IMR-90 (cell line): ENCODE measurements around the gene GFPT1. TPM values are rescaled to one million over a fixed set of nuclear protein-coding genes. Genes with fewer than 3 reads are reported as not detected.

ENCODE experiments used
- ATAC-seq: fragments of 200-7000 bp; cut with Tn5 transposase; 2 replicates; pipeline ENCODE4 v1.9.1; 2020; ENCODE audit warnings: low read depth, mild to moderate bottlenecking, moderate library complexity
- BruUV-seq: library from RNA; stranded (reverse); fragments of 400-500 nt; replicated peaks from 2 replicates; lab custom pipeline; 2021; lab: Mats Ljungman, UMichigan
- CTCF ChIA-PET: fragments of 300-600 bp; formaldehyde crosslinking; extraction: SDS; loops from one replicate; lab custom pipeline; 2021; ENCODE audit warnings: antibody characterized with exemption; lab: Yijun Ruan, JAX
- POLR2A ChIA-PET: fragments of 300-600 bp; sonication (Branson Sonifier 250); formaldehyde crosslinking; loops from one replicate; lab custom pipeline; 2022; ENCODE audit warnings: antibody characterized with exemption; ENCODE audit not compliant: unreplicated experiment; lab: Charles Lee
- DNase-seq: peaks from one replicate; pipeline ENCODE4 v3.0.0; 2013
- H2AFZ ChIP-seq: replicated peaks from 2 replicates; pipeline ENCODE3; 2013; ENCODE audit warnings: low read length, mild to moderate bottlenecking; ENCODE audit not compliant: poor library complexity
- H2AK5ac ChIP-seq: 2 replicates; pipeline ENCODE4 v1.6.1; 2013; ENCODE audit warnings: low read depth, low read length, inconsistent platforms
- H2AK9ac ChIP-seq: replicated peaks from 2 replicates; pipeline ENCODE3; 2013; ENCODE audit warnings: mild to moderate bottlenecking, low read depth, low read length, moderate library complexity; ENCODE audit not compliant: poor library complexity
- H2BK120ac ChIP-seq: 2 replicates; pipeline ENCODE4 v1.6.1; 2013; ENCODE audit warnings: low read depth, low read length, inconsistent platforms
- H2BK15ac ChIP-seq: 3 replicates; pipeline ENCODE4 v1.6.1; 2013; ENCODE audit warnings: low read depth, low read length, inconsistent platforms
- H2BK20ac ChIP-seq: 2 replicates; pipeline ENCODE4 v1.6.1; 2013; ENCODE audit warnings: low read depth, mild to moderate bottlenecking, inconsistent platforms, low read length, moderate library complexity
- H2BK5ac ChIP-seq: 2 replicates; pipeline ENCODE4 v1.6.1; 2013; ENCODE audit warnings: mild to moderate bottlenecking, low read depth, low read length, inconsistent platforms; ENCODE audit not compliant: poor library complexity, severe bottlenecking
- H3K14ac ChIP-seq: replicated peaks from 2 replicates; pipeline ENCODE4 v1.6.1; 2013; ENCODE audit warnings: low read depth, low read length, inconsistent platforms
- H3K18ac ChIP-seq: 2 replicates; pipeline ENCODE4 v1.6.1; 2013; ENCODE audit warnings: low read depth, low read length, control low read depth
- H3K23ac ChIP-seq: 2 replicates; pipeline ENCODE4 v1.6.1; 2013; ENCODE audit warnings: low read depth, low read length, inconsistent platforms
- H3K27ac ChIP-seq: 2 replicates; pipeline ENCODE4 v1.5.1; 2013; ENCODE audit warnings: mild to moderate bottlenecking, control low read depth, low read length; ENCODE audit not compliant: insufficient read depth
- H3K27me3 ChIP-seq: 2 replicates; pipeline ENCODE4 v1.6.1; 2013; ENCODE audit warnings: low read length; ENCODE audit not compliant: control insufficient read depth, insufficient read depth
- H3K36me3 ChIP-seq: 2 replicates; pipeline ENCODE4 v1.6.1; 2013; ENCODE audit warnings: low read length, mixed read lengths; ENCODE audit not compliant: control insufficient read depth, insufficient read depth
- H3K4ac ChIP-seq: 2 replicates; pipeline ENCODE4 v1.6.1; 2013; ENCODE audit warnings: low read depth, low read length, inconsistent platforms
- H3K4me1 ChIP-seq: 2 replicates; pipeline ENCODE4 v1.6.1; 2013; ENCODE audit warnings: low read length, mixed read lengths; ENCODE audit not compliant: control insufficient read depth, insufficient read depth
- H3K4me2 ChIP-seq: 2 replicates; pipeline ENCODE4 v1.6.1; 2013; ENCODE audit warnings: low read depth, mild to moderate bottlenecking, control low read depth, low read length, moderate library complexity
- H3K4me3 ChIP-seq: 2 replicates; pipeline ENCODE4 v1.5.1; 2013; ENCODE audit warnings: low read depth, mild to moderate bottlenecking, control low read depth, low read length, moderate library complexity; ENCODE audit not compliant: insufficient read depth
- H3K56ac ChIP-seq: 2 replicates; pipeline ENCODE4 v1.6.1; 2013; ENCODE audit warnings: low read length, inconsistent platforms; ENCODE audit not compliant: insufficient read depth; ENCODE audit errors: extremely low read depth
- H3K79me1 ChIP-seq, 2 experiments: 2 replicates each; pipeline ENCODE4 v1.6.1; 2013; ENCODE audit warnings: low read length in 2 of 2, inconsistent platforms in 1 of 2, low read depth in 1 of 2
- H3K9ac ChIP-seq: 2 replicates; pipeline ENCODE4 v1.6.1; 2013; ENCODE audit warnings: low read depth, low read length, control low read depth
- H3K9me1 ChIP-seq: 2 replicates; pipeline ENCODE4 v1.6.1; 2013; ENCODE audit warnings: low read length, inconsistent platforms; ENCODE audit not compliant: insufficient read depth
- H3K9me3 ChIP-seq: 2 replicates; pipeline ENCODE4 v1.6.1; 2013; ENCODE audit warnings: low read length; ENCODE audit not compliant: control insufficient read depth, insufficient read depth
- H4K20me1 ChIP-seq: 2 replicates; pipeline ENCODE4 v1.6.1; 2013; ENCODE audit warnings: low read length, inconsistent platforms; ENCODE audit not compliant: insufficient read depth
- H4K5ac ChIP-seq: 2 replicates; pipeline ENCODE4 v1.6.1; 2013; ENCODE audit warnings: mild to moderate bottlenecking, low read depth, low read length, control low read depth
- H4K8ac ChIP-seq, 2 experiments: 2 replicates each; pipeline ENCODE4 v1.6.1; 2013; ENCODE audit warnings: low read depth in 2 of 2, low read length in 2 of 2, control low read depth in 1 of 2, inconsistent platforms in 1 of 2
- H4K91ac ChIP-seq: 2 replicates; pipeline ENCODE4 v1.6.1; 2013; ENCODE audit warnings: low read depth, low read length, inconsistent platforms; ENCODE audit not compliant: insufficient read depth
- ELK1 ChIP-seq: fragments of 150-350 bp; IDR thresholded peaks from 2 replicates; pipeline ENCODE4 v1.6.1; 2016; ENCODE audit warnings: low read depth, mild to moderate bottlenecking, low read length, moderate library complexity, borderline replicate concordance
- MAFK ChIP-seq: IDR thresholded peaks from 2 replicates; pipeline ENCODE4 v1.6.1; 2012; ENCODE audit warnings: low read depth, low read length, improper control_type of control experiment
- NFE2L2 ChIP-seq: fragments of 150-350 bp; IDR thresholded peaks from 2 replicates; pipeline ENCODE4 v1.6.1; 2016; ENCODE audit warnings: low read depth, mild to moderate bottlenecking, low read length
- WGBS, 2 experiments: methylation state at CpG; one replicate each; pipeline versions ENCODE4 v1.1.5 to v1.1.7; 2013; ENCODE audit warnings: missing lambda C conversion rate in 2 of 2; ENCODE audit not compliant: insufficient read length in 1 of 2; ENCODE audit errors: extremely low coverage in 2 of 2; 5-methylcytosine and 5-hydroxymethylcytosine counted together
- dilution Hi-C: fragments of 300-500 bp; cut with HindIII; formaldehyde crosslinking; loops from one replicate; pipeline ENCODE4 v1.14.3; 2018; ENCODE audit warnings: low sequenced_read_pairs; ENCODE audit not compliant: unreplicated experiment
- in situ Hi-C: fragments of 300-500 bp; cut with MboI; formaldehyde crosslinking; loops from 3 replicates; pipeline ENCODE4 v1.14.3; 2019; ENCODE audit warnings: low sequenced_read_pairs, inconsistent platforms, mixed read lengths
- intact Hi-C: fragments of 100-400 bp; cut with micrococcal nuclease; formaldehyde crosslinking; loops from 2 replicates; pipeline ENCODE4 v1.10.0; 2022
- polyA plus RNA-seq, 3 experiments: library from polyadenylated mRNA; depleted of rRNA; stranded (reverse); fragments of >200 nt; gene quantifications; 2 replicates each; pipeline ENCODE4 v1.2.3, GENCODE V29; 2012; ENCODE audit warnings: low replicate concordance in 1 of 3
- total RNA-seq: library from RNA; depleted of rRNA; stranded (reverse); fragments of >200 nt; gene quantifications from 2 replicates; pipeline ENCODE4 v1.2.3, GENCODE V29; 2012

The GFPT1 gene
- total and polyA plus RNA-seq, 2 of the 4 experiments (the other 2 are of a cell fraction), result 23.5 to 52.9 TPM

GRCh38 chr2:69292256-69292655, 94.8 kb downstream of the GFPT1 start:
- CTCF ChIA-PET, result no interaction called here

More at GRCh38 chr2:69292256-69292655, 94.8 kb downstream of the GFPT1 start:
- TF ChIP-seq MAFK (0 out of 2 replicates have a peak, but pooled peaks have one; percentile 5), NFE2L2 (0 out of 2 replicates have a peak, but pooled peaks have one; percentile 10), ELK1 (no peak)
- Histone ChIP-seq H3K27me3 (no peaks in the 10 kb centered on the region), H3K9me1 (peaks cover 14% of the 10 kb centered on the region), H2BK15ac (no peak overlapping the region), H4K20me1 (no peaks in the 10 kb centered on the region), H4K8ac (peak overlapping the region in 1 of 2 experiments; percentile 34; a peak in 1 of 4 replicates), H2AK9ac (no peak overlapping the region), H2BK120ac (no peak overlapping the region), H4K91ac (peak overlapping the region; percentile 28; the same call in 1 of the 2 replicates), H3K18ac (no peak overlapping the region), H3K79me1 (no peaks in the 10 kb centered on the region), H3K4ac (no peak overlapping the region), H2BK5ac (no peak overlapping the region), H2AK5ac (no peak overlapping the region), H3K9me3 (no peaks in the 10 kb centered on the region), H4K5ac (no peak overlapping the region), H3K14ac (0 out of 2 replicates have a peak overlapping the region, but pooled peaks have one; percentile 12), H3K36me3 (no peaks in the 10 kb centered on the region), H3K4me1 (peaks cover 10% of the 10 kb centered on the region), H3K4me2 (no peak overlapping the region), H2BK20ac (peak overlapping the region; percentile 36; the same call in 1 of the 2 replicates), H2AFZ (no peak overlapping the region), H3K56ac (no peak overlapping the region), H3K27ac (no peak overlapping the region), H3K23ac (no peak overlapping the region), H3K9ac (no peak overlapping the region), H3K4me3 (no peak overlapping the region)
- DNase-seq, result peak; percentile 46
- in situ Hi-C loops, result no loop called here
- dilution Hi-C loops, result no loop called here
- WGBS, 2 experiments, result no CpG with 5 or more reads among the region's 3 CpGs
- intact Hi-C loops, result no loop called here
- BruUV-seq, result no TSS peak
- POLR2A ChIA-PET, result no interaction called here
- peak; percentile 51 for ATAC-seq
